Ishikawa (cell line): ENCODE measurements around the gene INSYN2B.

Experiments
- CEBPB ChIP-seq: IDR thresholded peaks from 2 replicates; pipeline ENCODE4 v1.6.1; 2012
- CREB1 ChIP-seq: IDR thresholded peaks from 2 replicates; pipeline ENCODE4 v1.6.1; 2012; ENCODE audit warnings: low read depth
- EGR1 ChIP-seq: IDR thresholded peaks from 2 replicates; pipeline ENCODE4 v1.6.1; 2012
- EP300 ChIP-seq: IDR thresholded peaks from 2 replicates; pipeline ENCODE4 v1.6.1; 2012; ENCODE audit warnings: borderline replicate concordance
- FOXM1 ChIP-seq: IDR thresholded peaks from 2 replicates; pipeline ENCODE4 v1.6.1; 2012; ENCODE audit warnings: low read depth, borderline replicate concordance
- MAX ChIP-seq: IDR thresholded peaks from 2 replicates; pipeline ENCODE4 v1.6.1; 2012
- NFIC ChIP-seq: IDR thresholded peaks from 2 replicates; pipeline ENCODE4 v1.6.1; 2012
- RAD21 ChIP-seq: IDR thresholded peaks from 2 replicates; pipeline ENCODE4 v1.6.1; 2012; ENCODE audit warnings: low read depth
- TAF1 ChIP-seq: IDR thresholded peaks from 2 replicates; pipeline ENCODE4 v1.6.1; 2012; ENCODE audit warnings: low read depth, mild to moderate bottlenecking
- TCF12 ChIP-seq: IDR thresholded peaks from 2 replicates; pipeline ENCODE4 v1.6.1; 2012; ENCODE audit warnings: low read depth
- TEAD4 ChIP-seq: IDR thresholded peaks from 2 replicates; pipeline ENCODE4 v1.6.1; 2012
- USF1 ChIP-seq: IDR thresholded peaks from 2 replicates; pipeline ENCODE4 v1.6.1; 2012
- YY1 ChIP-seq: IDR thresholded peaks from 2 replicates; pipeline ENCODE4 v1.6.1; 2012; ENCODE audit warnings: low read depth
- ZBTB7A ChIP-seq: IDR thresholded peaks from 2 replicates; pipeline ENCODE4 v1.6.1; 2012; ENCODE audit warnings: low read depth
- TF ChIP-seq, protein P1 (sequence below): IDR thresholded peaks from 2 replicates; pipeline ENCODE4 v1.6.1; 2012; ENCODE audit warnings: low read depth, mild to moderate bottlenecking

INSYN2B gene

GRCh38 chr5:169862391-169862811 lies 117.9 kb downstream of the INSYN2B start:
- no peak for TF ChIP-seq ZBTB7A
- TF ChIP-seq, protein P1, sequence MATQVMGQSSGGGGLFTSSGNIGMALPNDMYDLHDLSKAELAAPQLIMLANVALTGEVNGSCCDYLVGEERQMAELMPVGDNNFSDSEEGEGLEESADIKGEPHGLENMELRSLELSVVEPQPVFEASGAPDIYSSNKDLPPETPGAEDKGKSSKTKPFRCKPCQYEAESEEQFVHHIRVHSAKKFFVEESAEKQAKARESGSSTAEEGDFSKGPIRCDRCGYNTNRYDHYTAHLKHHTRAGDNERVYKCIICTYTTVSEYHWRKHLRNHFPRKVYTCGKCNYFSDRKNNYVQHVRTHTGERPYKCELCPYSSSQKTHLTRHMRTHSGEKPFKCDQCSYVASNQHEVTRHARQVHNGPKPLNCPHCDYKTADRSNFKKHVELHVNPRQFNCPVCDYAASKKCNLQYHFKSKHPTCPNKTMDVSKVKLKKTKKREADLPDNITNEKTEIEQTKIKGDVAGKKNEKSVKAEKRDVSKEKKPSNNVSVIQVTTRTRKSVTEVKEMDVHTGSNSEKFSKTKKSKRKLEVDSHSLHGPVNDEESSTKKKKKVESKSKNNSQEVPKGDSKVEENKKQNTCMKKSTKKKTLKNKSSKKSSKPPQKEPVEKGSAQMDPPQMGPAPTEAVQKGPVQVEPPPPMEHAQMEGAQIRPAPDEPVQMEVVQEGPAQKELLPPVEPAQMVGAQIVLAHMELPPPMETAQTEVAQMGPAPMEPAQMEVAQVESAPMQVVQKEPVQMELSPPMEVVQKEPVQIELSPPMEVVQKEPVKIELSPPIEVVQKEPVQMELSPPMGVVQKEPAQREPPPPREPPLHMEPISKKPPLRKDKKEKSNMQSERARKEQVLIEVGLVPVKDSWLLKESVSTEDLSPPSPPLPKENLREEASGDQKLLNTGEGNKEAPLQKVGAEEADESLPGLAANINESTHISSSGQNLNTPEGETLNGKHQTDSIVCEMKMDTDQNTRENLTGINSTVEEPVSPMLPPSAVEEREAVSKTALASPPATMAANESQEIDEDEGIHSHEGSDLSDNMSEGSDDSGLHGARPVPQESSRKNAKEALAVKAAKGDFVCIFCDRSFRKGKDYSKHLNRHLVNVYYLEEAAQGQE, result no peak
- no peak for TF ChIP-seq MAX
- no peak for TF ChIP-seq USF1
- TF ChIP-seq EP300, result no peak
- no peak for TF ChIP-seq EGR1
- TF ChIP-seq TCF12, result no peak
- no peak for TF ChIP-seq NFIC
- TF ChIP-seq TEAD4, result no peak
- no peak for TF ChIP-seq TAF1
- no peak for TF ChIP-seq RAD21
- TF ChIP-seq CEBPB, result no peak
- no peak for TF ChIP-seq CREB1
- no peak for TF ChIP-seq FOXM1
- TF ChIP-seq YY1, result no peak

GRCh38 chr5:169861934-169862333 lies 118.4 kb downstream of the INSYN2B start:
- no peak for TF ChIP-seq EP300
- no peak for TF ChIP-seq ZBTB7A
- no peak for TF ChIP-seq TEAD4
- no peak for TF ChIP-seq TAF1
- no peak for TF ChIP-seq CREB1
- TF ChIP-seq MAX, result no peak
- no peak for TF ChIP-seq EGR1

DNA sequence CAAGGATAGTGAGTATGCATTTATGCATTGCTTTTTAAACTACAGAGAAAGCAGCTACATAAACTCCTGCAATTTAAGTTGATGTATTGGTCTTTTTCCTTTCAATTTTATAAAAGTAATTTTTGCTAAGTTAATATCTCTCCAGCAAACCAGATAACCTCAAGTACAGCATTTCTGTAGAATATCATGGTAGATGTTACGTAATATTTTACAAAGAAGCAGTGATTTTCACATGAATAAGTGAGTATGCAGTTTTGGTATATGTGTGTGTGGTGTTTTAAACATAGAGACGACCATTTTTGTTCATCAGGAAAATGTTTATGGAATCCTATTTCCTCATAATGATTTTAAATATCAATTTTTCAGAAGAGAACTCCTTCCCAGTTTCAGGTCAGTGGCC lies 118.9 kb downstream of the INSYN2B start:
- no peak for TF ChIP-seq EP300

- TF ChIP-seq USF1, result no peak
- no peak for TF ChIP-seq EGR1
- no peak for TF ChIP-seq CEBPB
Observed at GRCh38 chr5:169860585-169860984, 119.7 kb downstream of the INSYN2B start.

DNA sequence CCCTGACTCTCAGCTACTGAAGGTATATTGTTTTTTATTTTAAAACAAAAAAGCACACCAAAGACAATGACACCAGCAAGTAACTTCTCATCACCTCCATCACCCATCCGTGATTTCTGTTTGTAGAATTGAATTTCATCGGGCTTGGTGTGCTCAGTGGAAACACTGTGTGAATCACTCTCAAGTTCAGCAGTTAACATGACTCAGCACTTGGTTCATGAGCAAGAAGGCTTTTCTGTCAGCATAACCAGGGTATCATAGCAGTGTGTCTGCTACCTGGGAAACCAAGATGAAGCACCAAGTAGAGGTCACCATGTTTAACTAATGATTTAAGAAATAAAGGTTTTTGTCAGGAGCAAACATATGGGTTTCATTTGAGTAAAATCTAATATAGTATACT lies 123.7 kb downstream of the INSYN2B start:
- TF ChIP-seq, protein P1, result no peak
- TF ChIP-seq TAF1 (no peak), TEAD4 (no peak), EP300 (no peak), CREB1 (no peak), EGR1 (no peak), TCF12 (no peak), USF1 (no peak), ZBTB7A (no peak), MAX (no peak), RAD21 (no peak)

- no peak for TF ChIP-seq MAX
- no peak for TF ChIP-seq USF1
- TF ChIP-seq RAD21, result no peak
- TF ChIP-seq TEAD4, result no peak
- TF ChIP-seq EGR1, result no peak
- no peak for TF ChIP-seq FOXM1
- no peak for TF ChIP-seq CEBPB
- TF ChIP-seq, protein P1, result no peak
Observed at GRCh38 chr5:169851321-169851850, 128.9 kb downstream of the INSYN2B start.
